Measurements from ENCODE around the gene RBM33.

DNA sequence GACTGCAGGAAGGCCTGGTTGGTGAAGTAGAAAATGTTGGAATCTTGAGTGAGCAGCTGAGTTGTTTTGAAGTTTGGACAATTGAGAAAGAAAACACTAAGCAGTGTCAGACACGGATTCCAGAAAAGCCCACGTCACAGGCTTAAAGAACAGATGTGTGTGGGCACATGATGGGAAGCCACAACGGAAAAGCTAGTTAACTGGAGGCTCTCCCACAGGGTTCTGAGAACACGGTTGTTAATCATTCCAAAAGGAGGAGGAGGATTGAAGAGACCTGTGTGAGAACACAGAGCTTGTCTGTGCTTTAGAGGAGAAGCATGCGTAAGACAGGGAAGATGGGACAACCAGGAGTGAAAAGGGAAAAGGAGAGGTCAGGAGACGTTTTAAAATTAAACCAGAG lies 125.2 kb downstream of the RBM33 start:
- TF ChIP-seq, protein P1, sequence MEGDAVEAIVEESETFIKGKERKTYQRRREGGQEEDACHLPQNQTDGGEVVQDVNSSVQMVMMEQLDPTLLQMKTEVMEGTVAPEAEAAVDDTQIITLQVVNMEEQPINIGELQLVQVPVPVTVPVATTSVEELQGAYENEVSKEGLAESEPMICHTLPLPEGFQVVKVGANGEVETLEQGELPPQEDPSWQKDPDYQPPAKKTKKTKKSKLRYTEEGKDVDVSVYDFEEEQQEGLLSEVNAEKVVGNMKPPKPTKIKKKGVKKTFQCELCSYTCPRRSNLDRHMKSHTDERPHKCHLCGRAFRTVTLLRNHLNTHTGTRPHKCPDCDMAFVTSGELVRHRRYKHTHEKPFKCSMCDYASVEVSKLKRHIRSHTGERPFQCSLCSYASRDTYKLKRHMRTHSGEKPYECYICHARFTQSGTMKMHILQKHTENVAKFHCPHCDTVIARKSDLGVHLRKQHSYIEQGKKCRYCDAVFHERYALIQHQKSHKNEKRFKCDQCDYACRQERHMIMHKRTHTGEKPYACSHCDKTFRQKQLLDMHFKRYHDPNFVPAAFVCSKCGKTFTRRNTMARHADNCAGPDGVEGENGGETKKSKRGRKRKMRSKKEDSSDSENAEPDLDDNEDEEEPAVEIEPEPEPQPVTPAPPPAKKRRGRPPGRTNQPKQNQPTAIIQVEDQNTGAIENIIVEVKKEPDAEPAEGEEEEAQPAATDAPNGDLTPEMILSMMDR (conservative IDR thresholded peaks at IDR 0.05; ENCODE audit: low read depth, low read length): no peak
- no peak for TF ChIP-seq EZH2 (IDR thresholded peaks at IDR 0.05; ENCODE audit: borderline replicate concordance, low read depth, low read length, poor library complexity, severe bottlenecking)
